Breast epithelium (tissue), 3 donors: ENCODE measurements around the gene CCDC150.

Experiments
- CTCF ChIP-seq, 3 donors: fragments of 450-650 bp; IDR thresholded peaks; one replicate each; pipeline ENCODE4 v1.5.1; 2016 to 2017; ENCODE audit warnings: antibody characterized with exemption in 3 of 3, mild to moderate bottlenecking in 3 of 3, moderate library complexity in 3 of 3
- POLR2A ChIP-seq: fragments of 450-650 bp; IDR thresholded peaks from one replicate; pipeline ENCODE4 v1.6.1; 2016; ENCODE audit warnings: antibody characterized with exemption, mild to moderate bottlenecking, moderate library complexity
- POLR2AphosphoS5 ChIP-seq, 3 donors: sonication (generic); formaldehyde crosslinking; IDR thresholded peaks; one replicate each; pipeline ENCODE4 v1.6.1; 2017; ENCODE audit warnings: antibody characterized with exemption in 3 of 3

- TF ChIP-seq POLR2A (no peak), CTCF (IDR thresholded peaks at IDR 0.05) (no peak), POLR2AphosphoS5 (IDR thresholded peaks at IDR 0.05) (no peak)
Measured at GRCh38 chr2:196679368-196679767, 39.9 kb downstream of the CCDC150 start.
